ENCODE measurements around the gene TXNDC11. TPM values are rescaled to one million over a fixed set of nuclear protein-coding genes. Genes with fewer than 3 reads are reported as not detected.

TXNDC11 gene
- total and polyA plus RNA-seq, 9 of the 15 experiments (the other 6 are each of a cell fraction or from before 2014, with no cell fraction given), result 0.66 to 32.6 (median 26.2) TPM

DNA sequence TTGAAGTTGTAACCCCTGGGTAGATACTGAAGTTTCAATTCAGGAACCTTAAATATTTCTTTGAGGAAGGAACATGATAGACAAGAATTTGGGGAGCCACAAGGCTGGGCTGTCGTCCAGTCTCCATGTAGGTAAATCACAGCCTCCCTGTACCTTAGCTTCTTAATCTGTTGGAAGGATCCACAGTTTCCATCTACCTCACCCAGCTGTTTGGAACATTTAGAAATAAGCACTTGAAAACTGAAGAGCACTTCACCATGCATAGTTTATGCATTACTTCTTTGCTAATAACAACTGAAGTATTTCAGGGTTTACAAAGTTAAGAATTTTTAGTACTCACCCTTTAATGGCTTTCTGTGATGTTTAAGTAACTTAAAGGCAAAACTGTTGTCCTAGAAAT is 17.2 kb downstream of the TXNDC11 start (continued):
- TF ChIP-seq RBM39 (optimal IDR thresholded peaks at IDR 0.05; ENCODE audit: low read depth, low read length), result no peak
- TF ChIP-seq SRSF3 (IDR thresholded peaks at IDR 0.05; ENCODE audit: insufficient read depth, low read length), result no peak
- TF ChIP-seq SRSF9 (IDR thresholded peaks at IDR 0.05; ENCODE audit: borderline replicate concordance, low read depth, low read length), result no peak
- no peak for TF ChIP-seq PURB (CRISPR knock-in tag; IDR thresholded peaks at IDR 0.05; ENCODE audit: low read depth)
- no peak for TF ChIP-seq NFXL1 (CRISPR knock-in tag; IDR thresholded peaks at IDR 0.05)
- TF ChIP-seq SMARCB1 (IDR thresholded peaks at IDR 0.05; ENCODE audit: insufficient read length, low read depth), result no peak
- TF ChIP-seq TARDBP (IDR thresholded peaks at IDR 0.05), result no peak
- TF ChIP-seq STAG1 (CRISPR knock-in tag; IDR thresholded peaks at IDR 0.05; ENCODE audit: borderline replicate concordance), result no peak

DNA sequence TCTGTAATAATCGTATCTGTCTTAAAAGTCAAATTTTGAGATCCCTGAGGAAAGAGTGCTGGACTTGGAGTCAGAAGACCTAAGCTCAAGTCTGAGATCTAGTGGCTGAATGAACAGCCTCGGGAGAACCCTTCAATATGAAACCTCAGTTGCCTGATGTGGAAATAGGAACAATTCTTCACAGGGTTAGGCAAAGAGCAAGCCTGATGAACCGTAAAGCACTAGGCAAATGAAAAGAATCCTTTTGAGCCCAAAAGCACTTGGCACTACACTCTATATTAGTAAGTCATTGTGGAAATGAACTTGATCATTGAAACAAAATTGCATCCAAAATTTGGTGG is 20.2 kb downstream of the TXNDC11 start:
- ChIA-PET CTCF (ENCODE audit: low intra/inter-chr PET ratio) (no interaction called here), POLR2A (interaction anchor here (1.0 kb wide), 1 partner anchor 14 kb away, joined by 3 read pairs; no protein-coding TSS in a partner anchor)
- ATAC-seq (no peak), DNase-seq (ENCODE audit: extremely low read depth in 1 of 4, low spot score in 3 of 4) (no peak), FAIRE-seq (no peak)
- no peaks in the 10 kb centered on the region for H3K4me1 ChIP-seq (replicated peaks in 1 of 2; ENCODE audit: control insufficient read depth in 2 of 2, insufficient read depth in 2 of 2, low read length in 2 of 2)
- H3K9me3 ChIP-seq (replicated peaks; ENCODE audit: control insufficient read depth, insufficient read depth, low read depth, low read length), result no peaks in the 10 kb centered on the region
- no TSS peak for BruUV-seq (replicated peaks)
- 96% methylated on average over 3 of the region's 3 CpGs for WGBS (ENCODE audit: insufficient coverage, low coverage, missing lambda C conversion rate)
- H3K9ac ChIP-seq (ENCODE audit: insufficient read depth in 1 of 2, low read depth in 2 of 2, low read length in 2 of 2), result no peak overlapping the region
- H4K20me1 ChIP-seq (replicated peaks; ENCODE audit: control insufficient read depth, insufficient read depth, low read length), result no peaks in the 10 kb centered on the region
- H3K27ac ChIP-seq (ENCODE audit: extremely low read depth, low read depth, low read length), result no peak overlapping the region
- no peaks in the 10 kb centered on the region for H3K79me2 ChIP-seq (ENCODE audit: control insufficient read depth, insufficient read depth, low read length)
- intact Hi-C loops (cut with micrococcal nuclease) (no loop called here), in situ Hi-C loops (cut with MboI) (no loop called here)
- H3K9me1 ChIP-seq (ENCODE audit: control insufficient read depth, insufficient read depth, low read length), result no peaks in the 10 kb centered on the region
- H3K4me2 ChIP-seq (ENCODE audit: insufficient read depth, low read length), result no peak overlapping the region
- no peak for TF ChIP-seq NFIC (IDR thresholded peaks at IDR 0.05)
- no peak for TF ChIP-seq SAFB2 (IDR thresholded peaks at IDR 0.05; ENCODE audit: borderline replicate concordance, low read depth, low read length, severe bottlenecking)
- no peak for TF ChIP-seq ZNF75A (CRISPR knock-in tag; IDR thresholded peaks at IDR 0.05)
- TF ChIP-seq STAT5A (IDR thresholded peaks at IDR 0.05; ENCODE audit: borderline replicate concordance, low read length), result no peak
- TF ChIP-seq CREB3L1 (IDR thresholded peaks at IDR 0.05; ENCODE audit: borderline replicate concordance, low read depth), result no peak
- no peak for TF ChIP-seq NFATC3 (IDR thresholded peaks at IDR 0.05)
- no peaks in the 10 kb centered on the region for H3K27me3 ChIP-seq (ENCODE audit: control insufficient read depth in 2 of 2, insufficient read depth in 2 of 2, low read length in 2 of 2)
- H2AFZ ChIP-seq (ENCODE audit: low read depth, low read length), result no peak overlapping the region
- H3K4me3 ChIP-seq, result no peak overlapping the region
- H3K36me3 ChIP-seq (ENCODE audit: control insufficient read depth, insufficient read depth, low read length), result peaks cover 84% of the 10 kb centered on the region
